K562 (cell line): Measurements from ENCODE around the gene ERC2. TPM values are rescaled to one million over a fixed set of nuclear protein-coding genes. Genes with fewer than 3 reads are reported as not detected.

ENCODE experiments used
- ELF4 ChIP-seq: fragments of 450-650 bp; formaldehyde crosslinking; IDR thresholded peaks from 2 replicates; pipeline ENCODE4 v1.4.0; 2022; ENCODE audit warnings: missing genetic modification characterization
- ETS1 ChIP-seq: conservative IDR thresholded peaks from 2 replicates; pipeline ENCODE4 v1.6.1; 2011; ENCODE audit warnings: low read depth, mild to moderate bottlenecking, low read length; ENCODE audit not compliant: control insufficient read depth
- ZNF318 ChIP-seq, 2 experiments: fragments of 450-650 bp; IDR thresholded peaks; 2 replicates each; pipeline ENCODE4 v1.6.1; 2016; ENCODE audit warnings: mild to moderate bottlenecking in 2 of 2, borderline replicate concordance in 1 of 2, low read depth in 1 of 2, moderate library complexity in 1 of 2
- polyA plus RNA-seq, 8 experiments: library from polyadenylated mRNA; depleted of rRNA in 4 of 8; stranded (reverse) in 5 of 8; unstranded in 3 of 8; fragments of >200 nt; fragmentation: Nextera tagmentation in 2 of 8; fragmentation: Illumina TruSeq in 1 of 8; extraction: Ambion mirVana in 2 of 8; extraction: Trizol in 1 of 8; gene quantifications; 2 replicates each; pipeline versions ENCODE4 v1.2.1 to v1.2.3, GENCODE V29; 2011 to 2014; ENCODE audit warnings: inconsistent platforms in 1 of 8, missing spikeins in 1 of 8
- total RNA-seq, 7 experiments: library from RNA; depleted of rRNA in 6 of 7; stranded (reverse); fragments of >200 nt in 6 of 7; fragmentation: Illumina TruSeq in 2 of 7; extraction: Trizol in 2 of 7; gene quantifications; 2 replicates each; pipeline versions ENCODE4 v1.2.1 to v1.2.3, GENCODE V29; 2011 to 2021; ENCODE audit warnings: low replicate concordance in 1 of 7

ERC2 gene
- total and polyA plus RNA-seq, 9 of the 15 experiments (the other 6 are each of a cell fraction or from before 2014, with no cell fraction given): 0.04 to 0.18 (median 0.07) TPM; not detected in 2

GRCh38 chr3:56157693-56158362 is 310.4 kb downstream of the ERC2 start (continued):
- TF ChIP-seq ZNF318 (IDR thresholded peaks at IDR 0.05; ENCODE audit: borderline replicate concordance in 1 of 2, low read depth in 1 of 2): no peak
- TF ChIP-seq ETS1: no peak
- no peak for TF ChIP-seq ELF4 (CRISPR knock-in tag)
